ENCODE measurements around the gene DDHD1.

DNA sequence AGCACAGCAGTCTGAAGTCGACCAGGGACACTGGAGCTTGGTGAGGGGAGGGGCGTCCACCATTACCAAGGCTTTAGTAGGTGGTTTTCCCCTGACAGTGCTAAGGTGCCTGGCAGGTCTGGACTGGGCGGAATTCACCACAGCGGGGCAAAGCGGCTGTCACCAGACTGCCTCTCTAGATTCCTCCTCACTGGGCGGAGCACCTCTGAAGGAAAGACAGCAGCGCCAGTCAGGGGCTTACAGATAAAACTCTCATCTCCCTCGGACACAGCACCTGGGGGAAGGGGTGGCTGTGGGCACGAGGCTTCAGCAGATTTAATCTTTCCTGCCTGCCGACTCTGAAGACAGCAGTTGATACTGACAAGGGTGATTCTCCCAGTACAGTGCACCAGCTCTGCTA, 39.1 kb downstream of the DDHD1 start:
- TF ChIP-seq POLR2AphosphoS5 (IDR thresholded peaks at IDR 0.05) = no peak
- TF ChIP-seq, protein P1, sequence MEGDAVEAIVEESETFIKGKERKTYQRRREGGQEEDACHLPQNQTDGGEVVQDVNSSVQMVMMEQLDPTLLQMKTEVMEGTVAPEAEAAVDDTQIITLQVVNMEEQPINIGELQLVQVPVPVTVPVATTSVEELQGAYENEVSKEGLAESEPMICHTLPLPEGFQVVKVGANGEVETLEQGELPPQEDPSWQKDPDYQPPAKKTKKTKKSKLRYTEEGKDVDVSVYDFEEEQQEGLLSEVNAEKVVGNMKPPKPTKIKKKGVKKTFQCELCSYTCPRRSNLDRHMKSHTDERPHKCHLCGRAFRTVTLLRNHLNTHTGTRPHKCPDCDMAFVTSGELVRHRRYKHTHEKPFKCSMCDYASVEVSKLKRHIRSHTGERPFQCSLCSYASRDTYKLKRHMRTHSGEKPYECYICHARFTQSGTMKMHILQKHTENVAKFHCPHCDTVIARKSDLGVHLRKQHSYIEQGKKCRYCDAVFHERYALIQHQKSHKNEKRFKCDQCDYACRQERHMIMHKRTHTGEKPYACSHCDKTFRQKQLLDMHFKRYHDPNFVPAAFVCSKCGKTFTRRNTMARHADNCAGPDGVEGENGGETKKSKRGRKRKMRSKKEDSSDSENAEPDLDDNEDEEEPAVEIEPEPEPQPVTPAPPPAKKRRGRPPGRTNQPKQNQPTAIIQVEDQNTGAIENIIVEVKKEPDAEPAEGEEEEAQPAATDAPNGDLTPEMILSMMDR (IDR thresholded peaks at IDR 0.05 in 8 of 11, conservative IDR thresholded peaks at IDR 0.05 in 3 of 11) = no peak
